HG03159 (cell line): ENCODE measurements around the gene FAM13A.
"Not testable (repeated sequence)": the region's sequence is repeated elsewhere in the genome, so short reads cannot be mapped to it uniquely, and the experiment has no call there.

Source experiments
- ATAC-seq: cut with Tn5 transposase; IDR thresholded peaks from one replicate; pipeline ENCODE4 v1.9.1; 2021; ENCODE audit warnings: mild to moderate bottlenecking, moderate library complexity; ENCODE audit not compliant: unreplicated experiment

Gene FAM13A

GRCh38 chr4:89044147-89044900 lies 12.7 kb downstream of the FAM13A start:
- no peak for ATAC-seq

GRCh38 chr4:89042055-89042454 lies 14.9 kb downstream of the FAM13A start:
- ATAC-seq, result no peak

- no peak for ATAC-seq
Observed at GRCh38 chr4:89039730-89040338, 17.2 kb downstream of the FAM13A start.

GRCh38 chr4:89036535-89036934 lies 20.4 kb downstream of the FAM13A start:
- ATAC-seq, result no peak

- ATAC-seq, result no peak
Observed at GRCh38 chr4:89031272-89031671, 25.7 kb downstream of the FAM13A start.

GRCh38 chr4:89029591-89029990 lies 27.4 kb downstream of the FAM13A start:
- no peak for ATAC-seq

- ATAC-seq, result no peak
Observed at GRCh38 chr4:89026542-89026941, 30.4 kb downstream of the FAM13A start.

- peak; percentile 94 for ATAC-seq
Observed at GRCh38 chr4:89024051-89024675, 32.8 kb downstream of the FAM13A start.

- ATAC-seq, result no peak
Observed at GRCh38 chr4:89023140-89023539, 33.8 kb downstream of the FAM13A start.

GRCh38 chr4:89022426-89023128 lies 34.4 kb downstream of the FAM13A start:
- ATAC-seq, result no peak

- no peak for ATAC-seq
Observed at GRCh38 chr4:89021684-89022083, 35.3 kb downstream of the FAM13A start.

- ATAC-seq, result no peak
Observed at GRCh38 chr4:89021062-89021461, 35.9 kb downstream of the FAM13A start.

GRCh38 chr4:89014897-89015296 lies 42.1 kb downstream of the FAM13A start:
- ATAC-seq, result not testable (repeated sequence)

- no peak for ATAC-seq
Observed at GRCh38 chr4:89009761-89010369, 47.1 kb downstream of the FAM13A start.

GRCh38 chr4:89009115-89009514 lies 47.9 kb downstream of the FAM13A start:
- ATAC-seq, result no peak

GRCh38 chr4:89008166-89008565 lies 48.8 kb downstream of the FAM13A start:
- ATAC-seq, result no peak

- no peak for ATAC-seq
Observed at GRCh38 chr4:89007338-89007939, 49.5 kb downstream of the FAM13A start.

GRCh38 chr4:89006307-89006706 lies 50.7 kb downstream of the FAM13A start:
- no peak for ATAC-seq

GRCh38 chr4:89005066-89005465 lies 51.9 kb downstream of the FAM13A start:
- not testable (repeated sequence) for ATAC-seq

GRCh38 chr4:89001647-89002445 lies 55.1 kb downstream of the FAM13A start:
- ATAC-seq, result no peak
